GM19372 (cell line): ENCODE results near the gene CIC.
"Not testable (repeated sequence)": the region's sequence is repeated elsewhere in the genome, so short reads cannot be mapped to it uniquely, and the experiment has no call there.

Experiments
- ATAC-seq: cut with Tn5 transposase; IDR thresholded peaks from one replicate; pipeline ENCODE4 v1.9.1; 2021; ENCODE audit warnings: mild to moderate bottlenecking, low read depth, moderate library complexity; ENCODE audit not compliant: unreplicated experiment

CIC gene

DNA sequence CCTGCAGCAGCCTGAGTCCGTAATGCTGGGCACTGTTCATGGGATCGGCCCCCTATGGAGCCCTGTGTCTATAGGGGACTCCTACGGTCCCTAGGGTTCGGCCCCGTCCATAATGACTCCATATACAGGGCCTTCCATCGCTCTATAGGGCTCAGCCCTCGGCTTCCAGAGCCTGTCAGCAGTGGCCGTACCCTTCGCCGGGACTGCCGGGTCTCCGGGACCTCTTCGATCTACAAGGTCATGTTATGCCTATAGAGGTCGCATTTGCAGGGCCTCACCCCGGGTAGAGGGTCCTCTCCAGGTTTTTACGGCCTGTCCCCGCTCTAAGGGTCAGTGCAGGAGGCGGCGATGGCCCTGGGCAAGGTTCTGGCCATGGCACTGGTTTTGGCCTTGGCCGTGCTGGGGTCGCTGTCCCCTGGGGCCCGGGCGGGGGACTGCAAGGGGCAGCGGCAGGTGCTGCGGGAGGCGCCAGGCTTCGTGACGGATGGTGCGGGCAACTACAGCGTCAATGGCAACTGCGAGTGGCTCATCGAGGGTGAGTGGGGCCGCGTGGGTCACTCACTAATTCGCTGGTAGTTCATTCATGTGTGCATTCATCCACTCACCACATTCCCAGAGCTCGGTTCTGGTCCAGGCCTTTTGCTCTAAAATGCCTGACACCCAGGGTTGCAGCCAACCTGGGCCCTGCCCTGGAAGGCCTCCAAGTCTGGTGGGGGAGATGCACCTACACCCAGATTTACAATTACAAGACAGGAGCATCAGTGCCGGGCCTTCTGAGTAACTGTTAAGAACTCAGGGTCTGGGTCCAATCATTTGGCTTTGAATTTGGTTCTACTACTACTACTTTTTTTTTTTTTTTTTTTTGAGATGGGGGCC lies 57.1 kb downstream of the CIC start:
- ATAC-seq: peak; percentile 11

DNA sequence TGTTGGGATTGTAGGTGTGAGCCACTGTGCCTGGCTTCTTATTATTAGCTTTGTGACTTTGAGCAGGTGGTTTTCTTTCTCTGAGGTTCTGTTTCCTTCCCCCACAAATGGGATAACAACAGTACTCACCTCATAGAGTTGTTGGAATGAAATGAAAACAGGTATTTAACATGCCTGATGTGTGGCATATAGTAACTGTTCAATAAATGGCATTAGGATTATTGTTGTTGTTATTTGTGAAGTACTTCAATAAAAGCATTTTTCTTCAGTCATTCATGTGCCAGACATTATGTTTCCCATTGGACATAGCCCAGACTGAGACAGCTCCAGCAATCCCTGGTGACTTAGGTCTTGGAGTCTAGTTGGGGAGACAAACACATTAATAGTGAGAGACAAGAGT lies 57.9 kb downstream of the CIC start:
- no peak for ATAC-seq

DNA sequence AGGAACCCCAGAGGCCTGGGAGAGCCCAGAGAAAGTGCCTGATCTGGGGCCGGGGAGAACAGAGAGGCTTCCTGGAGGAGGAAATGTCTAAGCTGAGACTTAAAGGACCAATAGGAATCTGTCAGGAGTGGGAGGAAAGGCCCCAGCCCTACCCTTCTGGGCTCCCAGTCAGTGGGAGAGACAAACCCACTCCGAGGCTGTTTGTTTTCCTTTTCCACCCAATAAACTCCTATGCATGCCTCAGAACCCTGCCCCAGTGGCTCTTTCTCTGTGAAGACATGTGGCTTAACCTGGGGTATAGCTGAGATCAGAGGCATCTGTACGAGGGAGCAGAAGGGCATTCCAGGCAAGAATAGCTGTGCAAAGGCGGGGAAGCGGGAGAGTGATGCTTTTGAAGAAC lies 58.3 kb downstream of the CIC start:
- ATAC-seq: no peak

DNA sequence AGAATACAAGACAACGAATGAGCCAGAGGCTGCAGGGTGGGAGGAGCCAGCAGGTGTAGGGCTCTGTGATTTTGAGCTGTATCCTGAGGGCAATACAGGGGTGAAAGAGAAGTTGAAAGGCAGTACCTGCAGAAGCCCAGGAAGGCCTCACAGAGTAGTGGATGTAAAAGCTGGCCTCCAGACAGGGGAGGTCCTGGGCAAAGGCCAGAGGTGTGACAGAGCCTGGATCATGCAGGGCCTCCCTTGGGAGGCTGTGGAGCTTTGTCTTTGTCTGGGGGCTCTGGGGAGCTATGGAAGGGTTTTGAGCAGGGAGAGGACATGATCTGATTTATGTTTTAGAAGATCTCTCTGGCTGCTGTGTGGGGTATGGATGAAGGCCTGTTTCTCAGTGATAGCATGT lies 59.1 kb downstream of the CIC start:
- no peak for ATAC-seq

DNA sequence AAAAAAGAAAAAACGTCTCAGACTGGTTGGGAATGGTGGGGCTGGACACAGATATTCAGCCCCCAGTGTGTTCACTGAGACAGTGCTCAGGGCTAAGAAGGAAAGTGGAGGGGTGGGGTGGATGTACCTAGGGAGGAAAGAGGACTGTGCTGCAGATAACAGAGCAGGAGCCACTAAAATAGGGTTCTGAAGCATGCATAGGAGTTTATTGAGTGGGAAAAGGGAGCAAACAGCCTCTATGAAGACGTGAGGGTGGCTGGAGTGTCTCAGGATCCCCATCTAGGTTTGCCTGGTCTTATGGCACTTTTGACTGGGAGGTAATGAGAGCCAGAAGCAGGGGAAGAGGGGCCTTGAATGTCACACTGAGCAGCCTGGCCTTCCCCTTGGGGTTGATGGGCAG lies 59.8 kb downstream of the CIC start:
- ATAC-seq: no peak

DNA sequence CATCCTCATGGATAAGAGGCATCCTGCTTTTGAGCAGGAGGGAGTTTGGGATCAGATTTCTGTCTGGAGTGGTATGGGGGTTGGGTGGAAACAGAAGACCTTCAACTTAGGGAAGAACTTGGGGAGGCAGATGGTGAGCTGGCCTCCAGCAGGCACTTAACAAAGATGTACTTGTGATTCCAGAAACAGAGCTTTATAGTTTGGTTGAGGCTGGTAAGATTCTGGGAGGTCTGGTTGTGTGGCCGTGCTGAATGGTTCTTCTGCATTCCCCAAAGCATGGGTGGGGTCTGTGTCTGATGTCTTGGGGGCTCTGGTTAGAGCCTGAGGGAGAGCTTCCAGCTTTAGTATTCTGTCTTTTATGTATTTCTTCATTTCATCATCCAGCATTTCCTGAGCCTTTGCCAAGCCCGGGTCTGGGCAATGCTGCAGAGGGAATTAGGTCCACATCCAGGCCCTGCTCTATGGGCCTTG lies 61.2 kb downstream of the CIC start:
- ATAC-seq: no peak

DNA sequence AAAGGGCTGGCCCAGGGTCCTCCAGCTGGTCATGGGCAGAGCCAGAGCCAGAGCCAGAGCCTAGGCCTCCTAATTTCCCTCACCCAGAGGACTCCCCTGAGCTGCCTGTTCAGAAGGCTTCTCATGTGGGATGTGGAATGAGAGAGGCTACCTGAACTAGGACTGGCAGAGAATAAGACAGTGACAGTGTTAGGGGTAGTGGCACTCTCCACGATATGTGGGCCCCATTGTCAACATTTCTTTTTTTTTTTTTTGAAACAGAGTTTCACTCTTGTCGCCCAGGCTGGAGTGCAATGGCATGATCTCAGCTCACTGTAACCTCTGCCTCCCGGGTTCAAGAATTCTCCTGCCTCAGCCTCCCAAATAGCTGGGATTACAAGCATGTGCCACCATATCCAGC lies 62.3 kb downstream of the CIC start:
- ATAC-seq: not testable (repeated sequence)

DNA sequence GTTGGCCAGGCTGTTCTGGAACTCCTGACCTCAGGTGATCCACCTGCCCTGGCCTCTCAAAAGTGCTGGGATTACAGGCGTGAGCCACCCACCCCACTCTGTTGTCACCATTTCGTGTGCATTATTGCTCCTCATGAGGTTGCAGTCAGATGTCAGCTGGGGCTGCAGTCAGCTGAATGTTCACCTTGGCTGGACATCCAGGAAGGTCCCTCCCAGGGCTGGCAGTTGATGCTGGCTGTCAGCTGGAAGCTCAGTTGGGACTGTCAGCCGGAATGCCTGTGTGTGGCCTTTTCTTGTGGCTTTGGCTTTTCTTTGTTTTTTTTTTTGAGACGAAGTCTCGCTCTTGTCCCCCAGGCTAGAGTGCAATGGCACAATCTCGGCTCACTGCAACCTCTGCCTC lies 63.0 kb downstream of the CIC start:
- ATAC-seq: no peak

DNA sequence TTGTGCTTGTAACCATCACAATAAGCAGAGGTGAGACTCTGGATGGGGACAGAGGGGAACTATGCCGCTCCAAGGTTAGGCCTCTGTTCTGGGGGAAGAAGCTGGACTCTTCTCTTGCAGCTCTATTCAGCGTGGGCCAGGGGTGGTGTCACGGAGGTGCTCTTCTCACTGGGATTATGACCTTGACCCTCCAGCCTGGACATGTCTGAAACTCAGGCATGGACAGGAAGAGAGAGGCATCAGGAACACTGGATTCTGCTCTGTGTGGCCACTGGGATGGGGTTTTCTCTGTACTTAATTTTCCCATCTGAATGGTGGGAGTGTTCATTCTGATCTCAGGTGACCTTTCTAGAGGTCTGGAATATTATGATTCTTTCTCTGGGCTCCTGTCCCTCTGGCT lies 64.0 kb downstream of the CIC start:
- no peak for ATAC-seq

DNA sequence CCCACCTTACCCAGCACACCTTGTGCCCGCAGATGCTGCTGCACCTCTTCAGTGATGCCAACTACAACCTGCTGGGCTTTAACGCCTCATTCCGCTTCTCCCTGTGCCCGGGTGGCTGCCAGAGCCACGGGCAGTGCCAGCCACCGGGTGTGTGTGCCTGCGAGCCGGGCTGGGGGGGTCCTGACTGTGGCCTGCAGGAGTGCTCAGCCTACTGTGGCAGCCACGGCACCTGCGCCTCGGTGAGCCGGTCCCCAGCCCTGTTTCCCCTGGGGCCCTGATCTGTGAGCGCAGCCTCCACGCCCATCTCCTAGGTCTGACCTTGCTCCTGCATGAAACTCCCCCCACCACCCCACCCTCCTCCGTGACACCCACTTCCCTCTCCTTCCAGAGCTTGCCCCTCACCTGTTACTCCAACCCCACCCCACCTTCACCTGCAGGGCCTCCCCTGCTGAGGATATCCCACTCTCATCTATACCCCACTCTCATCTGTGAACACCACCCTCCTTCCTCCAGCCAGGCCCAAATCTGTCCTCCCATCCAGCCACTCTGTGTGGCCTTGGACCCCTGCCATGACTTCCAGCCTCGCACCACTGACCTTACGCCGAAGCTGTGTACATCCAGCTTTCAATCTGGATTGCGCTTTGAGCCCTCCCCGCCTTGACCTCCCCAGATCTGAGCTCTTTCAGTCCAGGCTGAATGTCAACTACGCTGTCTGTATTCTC lies 65.1 kb downstream of the CIC start:
- ATAC-seq: no peak

DNA sequence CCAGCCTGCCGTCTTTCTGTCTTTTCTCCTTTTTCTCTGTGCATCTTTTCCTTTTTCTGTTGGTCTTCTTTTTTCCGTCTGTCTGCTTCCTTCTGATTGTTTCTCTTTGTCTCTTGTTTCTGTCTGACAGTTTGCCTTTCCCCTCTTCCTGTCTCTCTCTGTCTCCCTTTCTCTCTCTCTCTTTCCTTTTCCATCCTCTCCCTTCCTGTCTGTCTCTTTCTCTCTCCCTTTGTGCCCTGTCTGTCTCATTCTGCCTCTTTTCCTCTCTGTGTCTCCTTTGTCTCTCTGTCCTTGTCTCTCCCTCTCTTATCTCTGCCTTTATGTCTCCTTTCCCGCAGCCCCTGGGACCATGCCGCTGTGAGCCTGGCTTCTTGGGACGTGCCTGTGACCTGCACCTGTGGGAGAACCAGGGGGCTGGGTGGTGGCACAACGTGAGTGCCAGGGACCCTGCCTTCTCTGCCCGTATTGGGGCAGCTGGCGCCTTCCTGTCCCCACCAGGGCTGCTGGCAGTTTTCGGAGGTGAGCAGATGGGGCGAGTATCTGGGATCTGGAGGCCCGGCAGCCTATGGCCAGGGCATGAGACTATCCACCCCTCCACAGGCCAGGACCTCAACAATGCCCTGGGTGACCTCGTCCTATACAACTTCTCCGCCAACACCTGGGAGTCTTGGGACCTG lies 65.8 kb downstream of the CIC start:
- no peak for ATAC-seq

DNA sequence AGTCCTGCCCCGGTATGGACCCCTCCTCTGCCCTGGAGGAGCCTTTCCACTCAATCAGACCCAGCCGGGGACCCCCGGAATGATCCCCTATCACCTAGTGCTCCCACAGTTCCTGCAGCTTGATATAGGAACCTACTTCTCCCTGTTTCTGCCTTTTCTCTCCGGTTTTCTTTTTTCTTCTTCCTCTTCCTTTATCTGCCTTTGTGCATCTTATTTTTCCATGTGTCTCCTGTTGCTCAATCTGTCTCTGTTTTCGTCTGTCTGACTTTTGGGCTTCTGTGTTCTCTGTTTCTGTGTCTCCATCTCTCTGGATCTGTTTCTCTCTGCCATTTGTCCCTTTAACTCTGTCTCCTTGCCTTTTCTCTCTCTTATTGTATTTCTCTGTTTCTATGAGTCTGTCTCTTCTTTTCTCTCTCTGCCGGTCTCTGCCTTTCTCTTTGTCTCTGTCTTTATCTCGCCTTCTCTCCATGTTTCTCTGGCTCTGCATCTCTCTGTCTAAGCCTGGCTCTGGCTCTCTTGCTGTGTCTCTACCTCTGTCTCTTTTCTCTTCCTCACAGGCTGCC lies 66.4 kb downstream of the CIC start:
- no peak for ATAC-seq

DNA sequence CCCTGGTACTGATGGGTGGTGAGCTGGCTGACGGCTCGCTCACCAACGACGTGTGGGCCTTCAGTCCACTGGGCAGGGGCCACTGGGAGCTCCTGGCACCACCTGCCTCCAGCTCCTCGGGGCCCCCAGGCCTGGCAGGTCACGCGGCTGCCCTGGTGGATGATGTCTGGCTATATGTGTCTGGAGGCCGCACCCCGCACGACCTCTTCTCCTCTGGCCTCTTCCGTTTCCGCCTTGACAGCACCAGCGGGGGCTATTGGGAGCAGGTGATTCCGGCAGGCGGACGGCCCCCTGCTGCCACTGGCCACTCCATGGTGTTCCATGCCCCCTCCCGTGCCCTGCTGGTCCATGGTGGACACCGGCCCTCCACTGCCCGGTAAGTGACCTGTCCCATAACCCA lies 66.9 kb downstream of the CIC start:
- no peak for ATAC-seq

DNA sequence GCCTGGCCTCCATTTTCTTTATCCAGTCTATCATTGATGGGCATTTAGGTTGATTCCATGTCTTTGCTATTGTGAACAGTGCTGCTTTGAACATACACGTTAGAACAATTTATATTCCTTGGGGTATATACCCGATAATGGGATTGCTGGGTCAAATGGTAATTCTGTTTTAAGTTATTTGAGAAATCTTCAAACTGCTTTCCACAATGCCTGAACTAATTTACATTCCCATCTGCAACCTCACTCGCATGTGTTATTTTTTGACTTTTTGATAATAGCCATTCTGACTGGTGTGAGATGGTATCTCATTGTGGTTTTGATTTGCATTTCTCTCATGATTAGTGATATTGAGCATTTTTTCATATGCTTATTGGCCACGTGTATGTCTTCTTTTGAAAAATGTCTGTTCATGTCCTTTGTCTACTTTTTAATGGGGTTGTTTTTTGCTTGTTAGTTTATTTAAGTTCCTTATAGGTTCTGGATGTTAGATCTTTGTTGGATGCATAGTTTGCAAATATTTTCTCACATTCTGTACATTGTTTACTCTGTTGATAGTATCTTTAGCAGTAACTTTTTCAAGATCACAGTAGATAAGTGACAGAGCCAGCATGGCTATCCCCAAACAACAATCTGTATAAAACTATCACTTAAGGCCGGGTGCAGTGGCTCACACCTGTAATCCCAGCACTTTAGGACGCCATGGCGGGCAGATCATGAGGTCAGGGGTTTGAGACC lies 70.2 kb downstream of the CIC start:
- not testable (repeated sequence) for ATAC-seq

DNA sequence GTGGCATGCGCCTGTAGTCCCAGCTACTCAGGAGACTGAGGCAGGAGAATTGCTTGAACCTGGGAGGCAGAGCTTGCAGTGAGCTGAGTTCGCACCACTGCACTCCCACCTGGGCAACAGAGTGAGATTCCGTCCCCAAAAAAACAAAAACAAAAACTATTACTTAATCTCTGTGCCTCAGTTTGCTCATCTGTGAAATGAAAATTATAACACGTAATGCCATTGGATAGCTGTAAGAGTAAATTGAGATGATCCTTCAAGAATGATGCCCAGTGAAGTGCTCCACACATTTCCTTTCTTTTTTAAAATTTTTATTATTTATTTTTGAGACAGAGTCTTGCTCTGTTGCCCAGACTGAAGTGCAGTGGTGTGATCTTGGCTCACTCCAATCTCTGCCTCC lies 70.9 kb downstream of the CIC start:
- ATAC-seq: not testable (repeated sequence)

DNA sequence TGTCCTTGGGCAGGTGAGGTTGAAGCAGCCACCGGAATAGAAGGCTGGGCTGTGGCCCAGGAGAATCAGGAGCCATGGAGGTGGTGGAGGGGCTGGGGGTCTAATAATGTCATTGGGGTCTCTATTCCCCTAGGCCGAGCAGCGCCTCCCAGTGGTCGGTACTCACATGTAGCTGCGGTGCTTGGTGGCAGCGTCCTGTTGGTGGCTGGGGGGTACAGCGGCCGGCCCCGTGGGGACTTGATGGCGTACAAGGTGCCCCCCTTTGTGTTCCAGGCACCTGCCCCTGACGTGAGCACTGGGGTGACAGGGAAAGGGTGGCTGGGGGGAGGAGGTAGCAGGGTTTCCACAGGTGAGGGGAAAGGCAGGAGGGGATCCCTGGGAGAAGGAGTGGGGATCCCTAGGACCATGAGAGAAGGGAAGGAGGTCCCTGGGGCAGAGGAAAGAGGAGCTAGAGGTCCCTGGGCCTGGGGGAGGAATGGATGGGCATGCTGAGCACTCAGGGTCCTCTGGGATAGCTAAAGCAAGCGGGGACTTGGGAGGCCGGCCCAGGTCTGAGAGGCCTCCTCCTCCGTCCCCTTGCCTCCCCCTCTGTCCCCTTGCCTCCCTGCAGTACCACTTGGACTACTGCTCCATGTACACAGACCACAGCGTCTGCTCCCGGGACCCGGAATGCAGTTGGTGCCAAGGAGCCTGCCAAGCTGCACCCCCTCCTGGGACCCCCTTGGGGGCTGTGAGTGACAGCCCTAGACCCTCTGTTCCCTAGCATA lies 74.5 kb downstream of the CIC start:
- no peak for ATAC-seq

DNA sequence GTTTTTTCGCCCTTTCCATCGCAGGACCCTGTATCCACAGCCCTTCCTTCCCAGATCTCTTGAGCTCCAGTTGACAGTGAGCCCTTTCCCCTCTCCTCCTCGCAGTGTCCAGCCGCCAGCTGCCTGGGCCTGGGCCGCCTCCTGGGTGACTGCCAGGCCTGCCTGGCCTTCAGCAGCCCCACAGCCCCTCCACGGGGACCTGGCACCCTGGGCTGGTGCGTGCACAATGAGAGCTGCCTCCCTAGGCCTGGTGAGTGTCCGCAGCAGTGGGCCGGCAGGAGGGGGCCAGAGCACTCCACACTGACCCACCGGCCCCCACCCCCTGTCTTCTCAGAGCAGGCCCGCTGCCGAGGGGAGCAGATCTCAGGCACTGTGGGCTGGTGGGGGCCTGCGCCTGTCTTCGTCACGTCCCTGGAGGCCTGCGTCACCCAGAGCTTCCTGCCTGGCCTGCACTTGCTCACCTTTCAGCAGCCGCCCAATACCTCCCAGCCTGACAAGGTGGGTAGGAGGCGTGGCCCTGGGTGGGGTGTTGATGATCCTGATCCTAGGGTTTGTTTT lies 75.4 kb downstream of the CIC start:
- ATAC-seq: no peak
